Kidney capillary endothelial cell (primary cell): ENCODE data around the gene EXOC3L1.

Source experiments
- DNase-seq: peaks from one replicate; pipeline ENCODE4 v3.0.0-alpha.2; 2018; ENCODE audit warnings: low spot score

The EXOC3L1 gene

DNA sequence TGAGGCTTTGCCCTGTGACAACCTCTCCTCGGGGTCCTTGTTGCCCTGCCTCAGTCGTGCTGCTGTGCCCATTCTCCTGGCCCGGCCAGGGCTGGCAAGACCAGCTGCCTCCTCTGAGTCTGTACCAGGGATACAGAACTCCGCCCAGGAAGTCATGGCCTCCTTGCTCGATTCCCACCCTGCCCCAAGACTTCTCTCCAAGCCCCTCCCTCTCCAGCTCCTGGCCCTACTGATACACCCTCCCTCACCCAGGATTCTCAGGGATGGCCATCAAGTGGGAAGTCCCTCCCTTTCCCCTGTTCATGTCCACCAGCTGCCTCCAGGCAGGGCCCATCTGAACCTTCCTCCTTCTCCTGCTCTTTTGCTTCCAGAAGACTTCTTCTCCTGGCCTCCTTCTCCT is 25.8 kb upstream of the EXOC3L1 start:
- no peak for DNase-seq

- DNase-seq, result no peak
These were observed 23.5 kb upstream of the EXOC3L1 start for GRCh38 chr16:67213197-67214019.

- DNase-seq, result no peak
These were observed 22.8 kb upstream of the EXOC3L1 start for GRCh38 chr16:67212766-67213165.

GRCh38 chr16:67211674-67212073 is 21.7 kb upstream of the EXOC3L1 start:
- no peak for DNase-seq

DNA sequence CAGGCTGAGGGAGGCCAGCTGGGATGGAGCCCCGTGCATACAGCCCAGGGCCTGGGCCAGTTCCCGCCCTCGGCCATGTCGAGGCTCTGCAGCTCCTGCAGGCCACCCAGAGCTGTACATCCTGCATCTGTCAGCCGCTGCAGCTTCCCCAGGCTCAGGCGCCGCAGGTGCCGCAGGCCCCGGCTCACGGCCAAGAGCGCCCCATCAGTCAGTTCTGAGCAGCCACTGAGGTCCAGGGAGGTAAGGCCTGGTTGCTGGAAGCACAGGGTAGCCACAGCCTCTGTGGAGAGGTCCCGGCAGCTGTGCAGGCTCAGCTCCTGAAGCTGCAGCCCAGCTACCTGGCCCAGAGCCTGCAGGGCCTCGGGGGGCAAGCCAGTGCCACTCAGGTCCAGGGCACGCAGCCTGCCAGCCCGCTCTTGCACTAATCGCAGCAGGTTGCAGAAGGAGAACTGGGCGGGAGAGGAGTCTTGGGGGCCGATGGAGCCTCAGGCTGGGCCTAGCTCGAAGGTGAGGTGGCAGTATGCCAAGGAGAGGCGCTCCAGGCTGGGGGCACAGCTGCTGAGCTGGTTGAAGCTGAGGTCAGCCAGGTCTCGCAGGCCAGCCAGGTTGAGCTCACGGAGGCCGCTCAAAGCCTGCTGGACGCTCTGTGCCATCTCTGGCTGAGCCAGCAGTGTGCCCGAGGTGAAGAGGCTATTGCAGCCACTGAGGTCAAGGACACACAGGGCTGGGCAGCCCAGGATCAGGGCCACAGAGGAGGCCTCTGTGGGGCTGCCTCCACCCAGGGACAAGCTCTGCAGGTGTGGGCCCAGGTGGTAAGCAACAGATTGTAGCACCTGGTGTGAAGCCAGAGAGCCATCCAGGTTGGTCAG is 20.4 kb upstream of the EXOC3L1 start:
- no peak for DNase-seq

- no peak for DNase-seq
These were observed 19.6 kb upstream of the EXOC3L1 start for GRCh38 chr16:67209565-67209964.

- no peak for DNase-seq
These were observed 18.4 kb upstream of the EXOC3L1 start for GRCh38 chr16:67208154-67208896.

DNA sequence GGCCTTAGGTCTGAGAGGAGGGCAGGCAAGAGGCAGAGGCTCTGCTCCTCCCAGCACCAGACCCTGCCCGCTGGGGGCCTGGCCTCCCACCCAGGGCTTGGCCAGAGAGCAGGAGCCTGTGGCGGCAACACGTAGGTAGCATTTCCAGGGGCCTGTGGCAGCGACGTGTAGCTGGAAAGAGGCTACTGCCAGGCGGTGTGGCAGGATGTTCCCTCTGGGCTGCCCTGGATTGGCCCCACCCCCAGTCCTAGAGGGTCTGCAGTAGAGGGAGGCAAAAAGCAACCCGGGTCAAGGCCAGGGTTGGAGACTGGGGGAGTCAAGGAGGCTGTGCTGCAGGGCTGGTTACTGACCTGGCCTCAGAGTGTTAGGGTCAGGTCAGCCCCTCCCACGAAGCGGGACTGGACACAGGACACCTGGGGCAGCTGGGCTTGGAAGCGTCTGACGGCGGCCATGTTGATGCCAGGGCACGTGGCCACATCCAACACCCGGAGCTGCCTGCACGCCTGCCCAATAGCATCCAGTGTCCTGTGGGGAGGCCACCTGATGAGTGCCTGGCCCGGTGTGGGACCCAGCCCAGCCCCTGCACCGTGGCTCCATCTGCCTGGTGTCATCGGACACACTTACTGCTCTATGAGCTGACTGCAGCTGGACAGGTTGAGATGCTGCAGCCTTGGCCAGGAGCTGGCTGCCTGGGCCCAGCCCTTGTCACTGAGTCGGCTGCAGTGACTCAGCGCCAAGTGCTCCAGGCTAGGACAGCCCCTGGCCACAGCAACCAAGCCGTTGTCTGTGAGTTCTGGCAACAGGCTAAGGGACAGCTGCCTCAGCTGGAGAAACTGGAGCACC is 17.5 kb upstream of the EXOC3L1 start:
- no peak for DNase-seq

- no peak for DNase-seq
These were observed 16.9 kb upstream of the EXOC3L1 start for GRCh38 chr16:67206838-67207248.

GRCh38 chr16:67206129-67206837 is 16.3 kb upstream of the EXOC3L1 start:
- no peak for DNase-seq

GRCh38 chr16:67204076-67204475 is 14.1 kb upstream of the EXOC3L1 start:
- DNase-seq, result no peak

- no peak for DNase-seq
These were observed 13.1 kb upstream of the EXOC3L1 start for GRCh38 chr16:67202956-67203493.

- DNase-seq, result no peak
These were observed 12.5 kb upstream of the EXOC3L1 start for GRCh38 chr16:67202426-67202825.

- no peak for DNase-seq
These were observed 11.7 kb upstream of the EXOC3L1 start for GRCh38 chr16:67201411-67202345.

- DNase-seq, result no peak
These were observed 10.6 kb upstream of the EXOC3L1 start for GRCh38 chr16:67200491-67200890.

DNA sequence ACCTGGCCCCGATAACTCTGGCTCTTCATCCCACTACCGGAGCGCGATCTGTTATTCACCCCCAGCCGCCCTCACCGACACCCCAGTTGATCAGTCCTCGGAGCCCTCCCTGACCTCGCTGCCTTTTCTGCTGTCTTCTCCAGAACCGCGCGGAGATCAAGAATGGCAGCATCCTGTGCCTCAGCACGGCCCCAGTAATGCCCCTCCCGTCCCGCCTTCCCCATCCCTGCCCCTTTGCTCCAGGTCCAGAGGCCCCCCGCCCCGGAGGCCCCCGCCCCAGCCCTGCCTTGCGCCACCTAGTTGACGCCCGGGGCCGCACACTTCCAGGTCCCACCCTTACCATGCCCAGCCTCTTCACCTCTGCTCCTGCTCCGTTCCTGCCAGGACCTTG is 9.9 kb upstream of the EXOC3L1 start:
- no peak for DNase-seq

DNA sequence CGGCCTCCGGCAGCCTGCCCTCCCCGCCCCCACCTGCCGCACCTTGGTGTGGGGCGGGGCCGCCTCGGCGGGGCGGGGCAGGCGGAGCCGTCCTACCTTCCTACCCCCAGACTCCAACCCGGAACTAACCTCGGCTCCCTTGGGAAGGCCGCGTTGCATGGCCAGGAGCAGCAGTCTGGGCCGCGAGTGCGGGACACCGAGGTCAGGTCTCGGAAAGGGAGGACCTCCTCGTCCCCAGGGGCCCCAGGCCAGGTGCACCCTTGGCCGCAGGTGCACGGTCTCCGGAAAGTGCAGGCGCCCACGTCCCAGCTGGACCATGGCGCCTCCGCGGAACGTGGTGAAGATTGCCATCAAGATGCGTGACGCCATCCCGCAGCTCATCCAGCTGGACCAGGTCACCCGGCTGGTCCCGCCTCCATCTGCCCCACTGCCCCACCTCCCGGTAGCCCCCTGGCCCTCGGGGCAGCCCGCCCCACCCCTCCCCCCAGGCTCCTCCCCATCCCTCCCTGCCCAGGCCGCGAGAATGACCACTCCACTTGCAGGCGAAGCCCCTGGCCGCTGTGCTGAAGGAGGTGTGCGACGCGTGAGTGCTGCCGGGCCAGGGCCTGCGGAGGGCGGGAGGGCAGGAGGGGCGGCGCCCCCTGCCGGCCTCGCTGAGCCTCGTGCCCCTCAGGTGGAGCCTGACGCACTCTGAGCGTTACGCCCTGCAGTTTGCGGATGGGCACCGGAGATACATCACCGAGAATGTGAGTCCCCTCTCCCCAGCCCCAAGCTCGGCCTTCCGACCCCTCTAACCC is 9.3 kb upstream of the EXOC3L1 start, which contains the start of gene ELMO3:
ELMO3 (plus strand) TSS at position 121 of the 797 bp plus-strand sequence; CDS start at position 317, 196 bp downstream.
- no peak for DNase-seq

- no peak for DNase-seq
These were observed 8.3 kb upstream of the EXOC3L1 start for GRCh38 chr16:67198238-67198734.
